H1 (cell line): ENCODE results near the gene KIF21A. TPM values are rescaled to one million over a fixed set of nuclear protein-coding genes. Genes with fewer than 3 reads are reported as not detected.

ENCODE experiments used
- CTCF ChIA-PET: fragments of 300-600 bp; sonication (Branson Sonifier 250); formaldehyde crosslinking; loops from one replicate; lab custom pipeline; 2021; ENCODE audit not compliant: partially characterized antibody; lab: Charles Lee
- POLR2A ChIA-PET: fragments of 300-600 bp; sonication (Branson Sonifier 250); formaldehyde crosslinking; loops from one replicate; lab custom pipeline; 2021; ENCODE audit warnings: inconsistent platforms; ENCODE audit not compliant: partially characterized antibody; lab: Charles Lee
- DNase-seq, 2 experiments: peaks; one replicate each; pipeline versions ENCODE4 v3.0.0 to v3.0.0-alpha.2; 2010 to 2022; ENCODE audit warnings: low spot score in 2 of 2, low read depth in 1 of 2, mixed read lengths in 1 of 2
- FAIRE-seq: peaks from 2 replicates; lab custom pipeline; 2011; peaks lifted over from hg19 to GRCh38; lab: Jason Lieb, UNC
- H2AFZ ChIP-seq: 2 replicates; pipeline ENCODE4 v1.8.1; 2012; ENCODE audit warnings: low read length, inconsistent platforms
- H2AK5ac ChIP-seq: 2 replicates; pipeline ENCODE4 v1.6.1; 2013; ENCODE audit warnings: low read depth, low read length
- H2BK120ac ChIP-seq: replicated peaks from 2 replicates; pipeline ENCODE3; 2013; ENCODE audit warnings: low read depth, low read length, inconsistent platforms
- H2BK12ac ChIP-seq: 2 replicates; pipeline ENCODE4 v1.6.1; 2013; ENCODE audit warnings: low read depth, low read length
- H2BK15ac ChIP-seq: 2 replicates; pipeline ENCODE4 v1.6.1; 2013; ENCODE audit warnings: low read length
- H2BK20ac ChIP-seq: 2 replicates; pipeline ENCODE4 v1.6.1; 2013; ENCODE audit warnings: low read length
- H2BK5ac ChIP-seq: 2 replicates; pipeline ENCODE4 v1.6.1; 2013; ENCODE audit warnings: low read depth, low read length
- H3K14ac ChIP-seq: 2 replicates; pipeline ENCODE4 v1.6.1; 2013; ENCODE audit warnings: inconsistent platforms; ENCODE audit not compliant: insufficient read length
- H3K18ac ChIP-seq: 2 replicates; pipeline ENCODE4 v1.6.1; 2013; ENCODE audit warnings: low read length; ENCODE audit errors: extremely low read depth
- H3K23ac ChIP-seq: 2 replicates; pipeline ENCODE4 v1.6.1; 2013; ENCODE audit warnings: inconsistent platforms; ENCODE audit not compliant: insufficient read length
- H3K23me2 ChIP-seq: 2 replicates; pipeline ENCODE4 v1.6.1; 2013; ENCODE audit warnings: low read depth, low read length
- H3K27ac ChIP-seq: 2 replicates; pipeline ENCODE4 v1.6.1; 2011; ENCODE audit warnings: low read depth, low read length, inconsistent platforms
- H3K27me3 ChIP-seq, 4 experiments: replicated peaks in 1 of 4; 1 replicate in 1 of 4; 2 replicates in 3 of 4; pipeline versions ENCODE4 v1.6.1 to v1.8.1; 2011 to 2013; ENCODE audit warnings: low read length in 3 of 4, mild to moderate bottlenecking in 3 of 4, inconsistent platforms in 2 of 4, mixed read lengths in 2 of 4, moderate library complexity in 1 of 4; ENCODE audit not compliant: control insufficient read depth in 3 of 4, insufficient read depth in 3 of 4; ENCODE audit errors: extremely low read depth in 1 of 4
- H3K36me3 ChIP-seq, 4 experiments: 2 replicates each; pipeline versions ENCODE4 v1.6.1 to v1.8.1; 2011 to 2013; ENCODE audit warnings: mild to moderate bottlenecking in 4 of 4, low read length in 3 of 4, moderate library complexity in 2 of 4, control low read depth in 1 of 4, inconsistent platforms in 1 of 4; ENCODE audit not compliant: insufficient read depth in 4 of 4, control insufficient read depth in 2 of 4
- H3K4ac ChIP-seq: replicated peaks from 2 replicates; pipeline ENCODE3; 2013; ENCODE audit warnings: low read length, low read depth, mixed read lengths, inconsistent platforms; ENCODE audit not compliant: insufficient read length
- H3K4me1 ChIP-seq, 4 experiments: replicated peaks in 1 of 4; 1 replicate in 1 of 4; 2 replicates in 3 of 4; pipeline versions ENCODE4 v1.6.1 to v1.8.1; 2011 to 2013; ENCODE audit warnings: low read length in 3 of 4, inconsistent platforms in 2 of 4, mixed read lengths in 1 of 4; ENCODE audit not compliant: insufficient read depth in 4 of 4, control insufficient read depth in 3 of 4
- H3K4me2 ChIP-seq, 2 experiments: 2 replicates each; pipeline versions ENCODE4 v1.6.1 to v1.8.1; 2011 to 2013; ENCODE audit warnings: low read depth in 2 of 2, low read length in 2 of 2, control low read depth in 1 of 2, inconsistent platforms in 1 of 2, mild to moderate bottlenecking in 1 of 2; ENCODE audit not compliant: insufficient read depth in 1 of 2
- H3K4me3 ChIP-seq, 4 experiments: fragments of 200-600, 300-600 bp in 1 of 4; sonication (generic), shearing (Covaris generic), sonication (Bioruptor Twin) in 1 of 4; 2 replicates each; pipeline versions ENCODE4 v1.5.1 to v1.8.1; 2011 to 2016; ENCODE audit warnings: low read length in 4 of 4, low read depth in 3 of 4, control low read depth in 2 of 4, inconsistent platforms in 2 of 4, mild to moderate bottlenecking in 2 of 4, mixed read lengths in 1 of 4, moderate library complexity in 1 of 4; ENCODE audit not compliant: insufficient read depth in 2 of 4; ENCODE audit errors: extremely low read depth in 1 of 4
- H3K56ac ChIP-seq: replicated peaks from 2 replicates; pipeline ENCODE3; 2013; ENCODE audit warnings: low read depth, mild to moderate bottlenecking, mixed read lengths, low read length, inconsistent platforms; ENCODE audit not compliant: insufficient read length
- H3K79me1 ChIP-seq: 2 replicates; pipeline ENCODE4 v1.6.1; 2013; ENCODE audit warnings: low read depth, low read length, control low read depth
- H3K79me2 ChIP-seq, 2 experiments: 2 replicates each; pipeline versions ENCODE4 v1.6.1 to v1.8.1; 2012 to 2013; ENCODE audit warnings: low read length in 2 of 2, mild to moderate bottlenecking in 2 of 2, inconsistent platforms in 1 of 2; ENCODE audit not compliant: insufficient read depth in 2 of 2, control insufficient read depth in 1 of 2
- H3K9ac ChIP-seq, 4 experiments: replicated peaks in 1 of 4; 1 replicate in 1 of 4; 2 replicates in 3 of 4; pipeline versions ENCODE4 v1.6.1 to v1.8.1; 2011 to 2013; ENCODE audit warnings: low read depth in 3 of 4, low read length in 3 of 4, control low read depth in 2 of 4, mild to moderate bottlenecking in 2 of 4, moderate library complexity in 2 of 4, inconsistent platforms in 1 of 4; ENCODE audit errors: extremely low read depth in 1 of 4
- H3K9me3 ChIP-seq, 2 experiments: 2 replicates each; pipeline versions ENCODE4 v1.6.1 to v1.8.1; 2012 to 2013; ENCODE audit warnings: mild to moderate bottlenecking in 2 of 2, moderate library complexity in 2 of 2, control low read depth in 1 of 2, inconsistent platforms in 1 of 2, low read depth in 1 of 2, low read length in 1 of 2, mixed read lengths in 1 of 2; ENCODE audit not compliant: insufficient read depth in 2 of 2
- H4K20me1 ChIP-seq, 2 experiments: replicated peaks in 1 of 2; 2 replicates each; pipeline versions ENCODE3 to v1.8.1; 2011 to 2013; ENCODE audit warnings: inconsistent platforms in 2 of 2, low read length in 2 of 2, mild to moderate bottlenecking in 1 of 2; ENCODE audit not compliant: insufficient read depth in 2 of 2, control insufficient read depth in 1 of 2
- H4K5ac ChIP-seq: 2 replicates; pipeline ENCODE4 v1.6.1; 2013; ENCODE audit warnings: low read length, low read depth, mixed read lengths, inconsistent platforms; ENCODE audit not compliant: insufficient read length
- H4K8ac ChIP-seq: 2 replicates; pipeline ENCODE4 v1.8.0; 2013; ENCODE audit warnings: mild to moderate bottlenecking, moderate library complexity, low read length, inconsistent platforms; ENCODE audit not compliant: insufficient read depth; ENCODE audit errors: extremely low read depth
- H4K91ac ChIP-seq: replicated peaks from 2 replicates; pipeline ENCODE3; 2013; ENCODE audit warnings: low read length, mixed read lengths, inconsistent platforms; ENCODE audit not compliant: insufficient read length
- RBBP5 ChIP-seq: IDR thresholded peaks from 2 replicates; pipeline ENCODE4 v1.7.1; 2012; ENCODE audit warnings: low read depth, mild to moderate bottlenecking, inconsistent platforms, low read length, moderate library complexity, borderline replicate concordance
- RXRA ChIP-seq: IDR thresholded peaks from 2 replicates; pipeline ENCODE4 v1.6.1; 2011; ENCODE audit warnings: low read depth, mild to moderate bottlenecking, low read length, moderate library complexity; ENCODE audit not compliant: insufficient read depth
- WGBS, 2 experiments: shearing (Covaris generic) in 1 of 2; methylation state at CpG; one replicate each; pipeline versions ENCODE4 v1.1.6 to v1.1.7; 2013 to 2015; ENCODE audit warnings: low lambda C conversion rate in 2 of 2, mixed read lengths in 2 of 2, inconsistent platforms in 1 of 2, low coverage in 1 of 2, missing lambda C conversion rate in 1 of 2; ENCODE audit not compliant: insufficient replicate concordance in 2 of 2, insufficient coverage in 1 of 2, insufficient read length in 1 of 2; ENCODE audit errors: extremely low coverage in 1 of 2, missing lambda C conversion rate in 1 of 2; 5-methylcytosine and 5-hydroxymethylcytosine counted together
- polyA plus RNA-seq, 7 experiments: library from polyadenylated mRNA; depleted of rRNA in 3 of 7; stranded (reverse) in 5 of 7; unstranded in 2 of 7; fragments of >200 nt in 5 of 7; fragments of 200-250 nt in 2 of 7; gene quantifications; 1 replicate in 5 of 7; 2 replicates in 1 of 7; 4 replicates in 1 of 7; pipeline versions ENCODE4 v1.2.1 to v1.2.3, GENCODE V29; 2011 to 2013; ENCODE audit warnings: missing spikeins in 2 of 7, mixed read lengths in 2 of 7
- total RNA-seq: library from RNA; stranded (reverse); fragmentation: NEBNext Ultra II Directional; extraction: Animal tissue kit (Norgen Biotek cat#: 25700); gene quantifications from 2 replicates; pipeline ENCODE4 v1.2.1, GENCODE V29; 2021

Gene KIF21A
- total and polyA plus RNA-seq, 2 of the 8 experiments (the other 6 are each of a cell fraction or from before 2014, with no cell fraction given), result 10.0 to 26.0 TPM

GRCh38 chr12:39441963-39442830, 723 bp downstream of the KIF21A start:
- H2BK12ac ChIP-seq, result 0 out of 2 replicates have a peak overlapping the region, but pooled peaks have one; percentile 45
- H4K8ac ChIP-seq, result peak overlapping the region; percentile 45; the same call in 1 of the 2 replicates
- peak overlapping the region; percentile 51; the same call in 1 of the 2 replicates for H3K18ac ChIP-seq
- CTCF ChIA-PET, result interaction anchor here (1.0 to 1.5 kb wide), 2 partner anchors 39 to 77 kb away, joined by 3 read pairs; no protein-coding TSS in a partner anchor
- no peak overlapping the region for H2AK5ac ChIP-seq
- H3K4me1 ChIP-seq, result peaks cover 0 to 12% (median 7%) of the 10 kb centered on the region in 4 experiments; a peak in 4 of 7 replicates
- H3K56ac ChIP-seq, result no peak overlapping the region
- H3K27ac ChIP-seq, result peak overlapping the region; percentile 71; the same call in 1 of the 2 replicates
- peak overlapping the region; percentile 64 to 84 (median 70) for H3K4me3 ChIP-seq
- no peak overlapping the region; the same call in 1 of the 2 replicates for H2AFZ ChIP-seq
- H3K79me1 ChIP-seq, result no peaks in the 10 kb centered on the region
- H3K14ac ChIP-seq, result no peak overlapping the region
- H3K4ac ChIP-seq, result no peak overlapping the region
- H3K36me3 ChIP-seq, result no peaks in the 10 kb centered on the region
- H3K23me2 ChIP-seq, result peaks cover 6% of the 10 kb centered on the region; the same call in 1 of the 2 replicates
- no peaks in the 10 kb centered on the region for H4K20me1 ChIP-seq
- POLR2A ChIA-PET, result interaction anchor here (0.6 to 3.2 kb wide), 8 partner anchors 10 to 160 kb away, joined by 3 to 16 read pairs (median 5); no protein-coding TSS in a partner anchor
- no peak overlapping the region for H4K5ac ChIP-seq
- H2BK120ac ChIP-seq, result no peak overlapping the region
- no peaks in the 10 kb centered on the region; a peak in 1 of 7 replicates for H3K27me3 ChIP-seq
- FAIRE-seq, result no peak
- peak in 1 of 2 experiments; percentile 66 for DNase-seq
- H3K4me2 ChIP-seq, result peak overlapping the region; percentile 86 to 88
- H2BK15ac ChIP-seq, result no peak overlapping the region; the same call in 1 of the 2 replicates
- WGBS, 2 experiments, result 12% methylated on average over 34 of the region's 49 CpGs; no CpG with 5 or more reads in 1 of the 2 experiments
- H2BK20ac ChIP-seq, result no peak overlapping the region
- H3K9ac ChIP-seq, result peak overlapping the region; percentile 27 to 96 (median 44); a peak in 3 of 7 replicates
- no peaks in the 10 kb centered on the region for H3K9me3 ChIP-seq
- H2BK5ac ChIP-seq, result no peak overlapping the region; the same call in 1 of the 2 replicates
- H3K23ac ChIP-seq, result no peak overlapping the region
- peak overlapping the region; percentile 81 for H4K91ac ChIP-seq
- peaks cover 0 to 50% of the 10 kb centered on the region in 2 experiments; a peak in 2 of 4 replicates for H3K79me2 ChIP-seq
- TF ChIP-seq RXRA (no peak), RBBP5 (0 out of 2 replicates have a peak, but pooled peaks have one; percentile 42)
